WTC11 (cell line): Measurements from ENCODE around the gene LAMA5. TPM values are rescaled to one million over a fixed set of nuclear protein-coding genes. Genes with fewer than 3 reads are reported as not detected.

ENCODE experiments used
- ATAC-seq: fragments of 200-7000 bp; cut with Tn5 transposase; 2 replicates; pipeline ENCODE4 v1.10.0; 2021; ENCODE audit warnings: mild to moderate bottlenecking, moderate library complexity
- CTCF ChIA-PET: fragments of 300-600 bp; sonication (Branson Sonifier 250); formaldehyde crosslinking; loops from one replicate; lab custom pipeline; 2021; ENCODE audit warnings: antibody characterized with exemption; lab: Charles Lee
- POLR2A ChIA-PET: fragments of 350-600 bp; sonication (Branson Sonifier 250); formaldehyde crosslinking; loops from one replicate; lab custom pipeline; 2021; ENCODE audit warnings: antibody characterized with exemption; lab: Charles Lee
- DNase-seq: peaks from one replicate; pipeline ENCODE4 v3.0.0; 2021; ENCODE audit warnings: low spot score
- H3K27ac Mint-ChIP-seq: 2 replicates; pipeline ENCODE4 v1.8.0; 2021; ENCODE audit warnings: mixed read lengths
- H3K27me3 Mint-ChIP-seq: 2 replicates; pipeline ENCODE4 v1.8.0; 2021; ENCODE audit warnings: low read depth, mild to moderate bottlenecking, moderate library complexity, mixed read lengths
- H3K36me3 Mint-ChIP-seq: 2 replicates; pipeline ENCODE4 v1.8.0; 2021; ENCODE audit warnings: mixed read lengths
- H3K4me1 Mint-ChIP-seq: 2 replicates; pipeline ENCODE4 v1.8.0; 2022; ENCODE audit warnings: mixed read lengths
- H3K4me3 Mint-ChIP-seq: 2 replicates; pipeline ENCODE4 v1.8.0; 2021; ENCODE audit warnings: mild to moderate bottlenecking, moderate library complexity, mixed read lengths
- H3K9me3 Mint-ChIP-seq: 2 replicates; pipeline ENCODE4 v1.8.0; 2021; ENCODE audit warnings: mixed read lengths
- ETV6 ChIP-seq: sonication (generic); formaldehyde crosslinking; IDR thresholded peaks from 2 replicates; pipeline ENCODE4 v1.8.1; 2022; ENCODE audit warnings: mild to moderate bottlenecking, missing genetic modification reagents
- GRHL2 ChIP-seq: fragments of 250-450 bp; sonication (Bioruptor Pico); IDR thresholded peaks from 2 replicates; pipeline ENCODE4 v1.8.0; 2022; ENCODE audit warnings: mild to moderate bottlenecking, moderate library complexity; ENCODE audit not compliant: insufficient replicate concordance, severe bottlenecking
- JUN ChIP-seq: sonication (generic); formaldehyde crosslinking; IDR thresholded peaks from 2 replicates; pipeline ENCODE4 v1.8.0; 2023; ENCODE audit warnings: mild to moderate bottlenecking, missing genetic modification reagents
- NFYB ChIP-seq: sonication (generic); formaldehyde crosslinking; conservative IDR thresholded peaks from 2 replicates; pipeline ENCODE4 v1.8.0; 2022; ENCODE audit warnings: low read depth, missing genetic modification reagents
- NR2C2 ChIP-seq: sonication (generic); formaldehyde crosslinking; IDR thresholded peaks from 2 replicates; pipeline ENCODE4 v1.8.0; 2022; ENCODE audit warnings: mild to moderate bottlenecking, missing genetic modification reagents
- NR3C1 ChIP-seq: sonication (generic); formaldehyde crosslinking; conservative IDR thresholded peaks from 2 replicates; pipeline ENCODE4 v1.8.1; 2023; ENCODE audit warnings: low read depth, mild to moderate bottlenecking, missing genetic modification reagents
- RELA ChIP-seq: sonication (generic); formaldehyde crosslinking; IDR thresholded peaks from 2 replicates; pipeline ENCODE4 v1.8.1; 2022; ENCODE audit warnings: missing genetic modification reagents, mild to moderate bottlenecking, borderline replicate concordance
- TEAD4 ChIP-seq: sonication (generic); formaldehyde crosslinking; IDR thresholded peaks from 2 replicates; pipeline ENCODE4 v1.8.0; 2022; ENCODE audit warnings: mild to moderate bottlenecking, missing genetic modification reagents
- ZBTB21 ChIP-seq: sonication (generic); formaldehyde crosslinking; IDR thresholded peaks from 2 replicates; pipeline ENCODE4 v1.8.1; 2023; ENCODE audit warnings: mild to moderate bottlenecking, missing genetic modification reagents, borderline replicate concordance
- ZNF416 ChIP-seq: fragments of 250-450 bp; sonication (Bioruptor Pico); IDR thresholded peaks from 2 replicates; pipeline ENCODE4 v1.9.0; 2021; ENCODE audit warnings: mild to moderate bottlenecking, inconsistent platforms
- ZNF423 ChIP-seq: fragments of 250-450 bp; sonication (Bioruptor Pico); IDR thresholded peaks from 2 replicates; pipeline ENCODE4 v2.1.2; 2022; ENCODE audit warnings: mild to moderate bottlenecking, moderate library complexity
- total RNA-seq: library from RNA; stranded (reverse); gene quantifications from 3 replicates; pipeline ENCODE4 v1.2.3, GENCODE V29; 2021
- TF ChIP-seq, protein P1 (sequence below): sonication (generic); formaldehyde crosslinking; IDR thresholded peaks from 2 replicates; pipeline ENCODE4 v1.8.0; 2022; ENCODE audit warnings: mild to moderate bottlenecking, missing genetic modification reagents
- TF ChIP-seq, protein P2 (sequence below): sonication (generic); formaldehyde crosslinking; IDR thresholded peaks from 2 replicates; pipeline ENCODE4 v1.8.1; 2022; ENCODE audit warnings: low read depth, missing genetic modification reagents, borderline replicate concordance
- TF ChIP-seq, protein P3 (sequence below): sonication (generic); formaldehyde crosslinking; IDR thresholded peaks from 2 replicates; pipeline ENCODE4 v1.8.1; 2023; ENCODE audit warnings: mild to moderate bottlenecking, missing genetic modification reagents, moderate library complexity
- TF ChIP-seq, protein P4 (sequence below): sonication (generic); formaldehyde crosslinking; IDR thresholded peaks from 2 replicates; pipeline ENCODE4 v1.8.1; 2023; ENCODE audit warnings: mild to moderate bottlenecking, moderate library complexity, missing genetic modification reagents
- TF ChIP-seq, protein P5 (sequence below): sonication (generic); formaldehyde crosslinking; IDR thresholded peaks from 2 replicates; pipeline ENCODE4 v1.8.1; 2022; ENCODE audit warnings: mild to moderate bottlenecking, missing genetic modification reagents, moderate library complexity, borderline replicate concordance
- TF ChIP-seq, protein P6 (sequence below): sonication (generic); formaldehyde crosslinking; conservative IDR thresholded peaks from 2 replicates; pipeline ENCODE4 v1.8.1; 2022; ENCODE audit warnings: mild to moderate bottlenecking, missing genetic modification reagents
- TF ChIP-seq, protein P7 (sequence below): sonication (generic); formaldehyde crosslinking; IDR thresholded peaks from 2 replicates; pipeline ENCODE4 v1.8.0; 2022; ENCODE audit warnings: mild to moderate bottlenecking, missing genetic modification reagents
- TF ChIP-seq, protein P8 (sequence below): fragments of 200-600 bp; IDR thresholded peaks from 2 replicates; pipeline ENCODE4 v1.8.0; 2022; ENCODE audit warnings: antibody characterized with exemption
- TF ChIP-seq, protein P9 (sequence below): sonication (generic); formaldehyde crosslinking; IDR thresholded peaks from 2 replicates; pipeline ENCODE4 v1.8.0; 2022; ENCODE audit warnings: mild to moderate bottlenecking, missing genetic modification reagents

The LAMA5 gene
- total RNA-seq, 1 experiment from 2014 or later = 329 TPM

DNA sequence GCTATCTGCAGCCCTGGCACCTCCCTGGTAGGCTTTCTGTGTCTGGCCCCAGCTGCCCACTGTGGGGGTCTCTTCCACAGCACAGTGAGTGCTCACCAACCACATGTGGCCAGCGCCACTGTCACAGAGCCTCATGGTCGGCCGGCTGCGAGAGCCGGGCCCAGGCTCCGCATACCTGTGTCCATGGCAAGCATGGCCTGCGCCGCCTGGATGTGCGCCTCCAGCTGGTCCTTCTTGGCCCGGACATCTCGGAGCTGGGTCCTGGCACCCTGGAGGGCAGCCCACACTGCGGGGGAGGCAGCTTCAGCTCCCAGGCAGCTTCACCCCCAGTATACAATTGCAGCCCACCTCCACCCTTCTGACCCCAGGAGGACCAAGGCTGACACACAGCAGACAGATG lies 51.3 kb downstream of the LAMA5 start:
- ChIA-PET POLR2A (no interaction called here), CTCF (no interaction called here)
- ATAC-seq = no peak
- Mint-ChIP-seq H3K9me3 (no peaks in the 10 kb centered on the region), H3K27me3 (no peaks in the 10 kb centered on the region), H3K27ac (no peak overlapping the region), H3K36me3 (peaks cover 44% of the 10 kb centered on the region), H3K4me3 (no peak overlapping the region), H3K4me1 (no peaks in the 10 kb centered on the region)
- no peak for DNase-seq
- TF ChIP-seq TEAD4 (CRISPR knock-in tag) (no peak), JUN (CRISPR knock-in tag) (no peak), GRHL2 (no peak), NR3C1 (CRISPR knock-in tag) (no peak), RELA (no peak)
- TF ChIP-seq, protein P1, sequence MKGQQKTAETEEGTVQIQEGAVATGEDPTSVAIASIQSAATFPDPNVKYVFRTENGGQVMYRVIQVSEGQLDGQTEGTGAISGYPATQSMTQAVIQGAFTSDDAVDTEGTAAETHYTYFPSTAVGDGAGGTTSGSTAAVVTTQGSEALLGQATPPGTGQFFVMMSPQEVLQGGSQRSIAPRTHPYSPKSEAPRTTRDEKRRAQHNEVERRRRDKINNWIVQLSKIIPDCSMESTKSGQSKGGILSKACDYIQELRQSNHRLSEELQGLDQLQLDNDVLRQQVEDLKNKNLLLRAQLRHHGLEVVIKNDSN = no peak
- TF ChIP-seq, protein P2, sequence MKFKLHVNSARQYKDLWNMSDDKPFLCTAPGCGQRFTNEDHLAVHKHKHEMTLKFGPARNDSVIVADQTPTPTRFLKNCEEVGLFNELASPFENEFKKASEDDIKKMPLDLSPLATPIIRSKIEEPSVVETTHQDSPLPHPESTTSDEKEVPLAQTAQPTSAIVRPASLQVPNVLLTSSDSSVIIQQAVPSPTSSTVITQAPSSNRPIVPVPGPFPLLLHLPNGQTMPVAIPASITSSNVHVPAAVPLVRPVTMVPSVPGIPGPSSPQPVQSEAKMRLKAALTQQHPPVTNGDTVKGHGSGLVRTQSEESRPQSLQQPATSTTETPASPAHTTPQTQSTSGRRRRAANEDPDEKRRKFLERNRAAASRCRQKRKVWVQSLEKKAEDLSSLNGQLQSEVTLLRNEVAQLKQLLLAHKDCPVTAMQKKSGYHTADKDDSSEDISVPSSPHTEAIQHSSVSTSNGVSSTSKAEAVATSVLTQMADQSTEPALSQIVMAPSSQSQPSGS (CRISPR knock-in tag) = no peak
- TF ChIP-seq, protein P3, sequence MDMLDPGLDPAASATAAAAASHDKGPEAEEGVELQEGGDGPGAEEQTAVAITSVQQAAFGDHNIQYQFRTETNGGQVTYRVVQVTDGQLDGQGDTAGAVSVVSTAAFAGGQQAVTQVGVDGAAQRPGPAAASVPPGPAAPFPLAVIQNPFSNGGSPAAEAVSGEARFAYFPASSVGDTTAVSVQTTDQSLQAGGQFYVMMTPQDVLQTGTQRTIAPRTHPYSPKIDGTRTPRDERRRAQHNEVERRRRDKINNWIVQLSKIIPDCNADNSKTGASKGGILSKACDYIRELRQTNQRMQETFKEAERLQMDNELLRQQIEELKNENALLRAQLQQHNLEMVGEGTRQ = no peak
- TF ChIP-seq, protein P4, sequence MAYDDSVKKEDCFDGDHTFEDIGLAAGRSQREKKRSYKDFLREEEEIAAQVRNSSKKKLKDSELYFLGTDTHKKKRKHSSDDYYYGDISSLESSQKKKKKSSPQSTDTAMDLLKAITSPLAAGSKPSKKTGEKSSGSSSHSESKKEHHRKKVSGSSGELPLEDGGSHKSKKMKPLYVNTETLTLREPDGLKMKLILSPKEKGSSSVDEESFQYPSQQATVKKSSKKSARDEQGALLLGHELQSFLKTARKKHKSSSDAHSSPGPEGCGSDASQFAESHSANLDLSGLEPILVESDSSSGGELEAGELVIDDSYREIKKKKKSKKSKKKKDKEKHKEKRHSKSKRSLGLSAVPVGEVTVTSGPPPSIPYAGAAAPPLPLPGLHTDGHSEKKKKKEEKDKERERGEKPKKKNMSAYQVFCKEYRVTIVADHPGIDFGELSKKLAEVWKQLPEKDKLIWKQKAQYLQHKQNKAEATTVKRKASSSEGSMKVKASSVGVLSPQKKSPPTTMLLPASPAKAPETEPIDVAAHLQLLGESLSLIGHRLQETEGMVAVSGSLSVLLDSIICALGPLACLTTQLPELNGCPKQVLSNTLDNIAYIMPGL (CRISPR knock-in tag) = no peak

DNA sequence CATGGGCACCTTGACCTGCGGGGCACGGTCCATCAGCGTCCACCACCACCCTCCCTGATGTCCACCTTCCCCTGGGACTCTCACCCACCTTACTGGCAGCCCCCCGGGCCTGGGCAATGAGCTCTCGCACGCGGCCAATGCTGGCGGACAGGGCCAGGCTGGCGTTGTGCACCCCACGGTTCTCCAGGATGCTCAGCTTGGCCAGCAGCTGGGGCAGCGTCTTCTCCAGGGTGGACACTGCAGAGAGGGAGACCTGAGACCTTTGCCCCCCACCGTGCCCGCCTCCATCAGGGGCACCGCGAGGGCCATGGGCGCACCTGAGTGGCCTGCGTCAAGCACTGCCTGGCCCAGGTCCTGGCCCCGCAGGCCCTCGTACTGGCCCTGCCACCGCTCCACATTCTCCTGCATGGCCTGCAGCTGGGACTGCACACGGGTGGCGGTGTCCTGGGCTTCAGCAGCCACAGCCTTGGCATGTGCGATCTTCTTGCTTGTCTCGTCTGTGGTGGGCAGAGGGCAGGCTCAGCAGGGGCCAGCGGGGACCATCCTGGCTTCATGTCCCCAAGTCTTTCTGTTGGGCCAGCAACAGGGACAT lies 52.3 kb downstream of the LAMA5 start:
- Mint-ChIP-seq H3K9me3 (no peaks in the 10 kb centered on the region), H3K36me3 (peaks cover 39% of the 10 kb centered on the region), H3K4me1 (no peaks in the 10 kb centered on the region), H3K4me3 (no peak overlapping the region), H3K27ac (no peak overlapping the region)
- CTCF ChIA-PET = no interaction called here
- ATAC-seq (no peak), DNase-seq (no peak)
- TF ChIP-seq, protein P5, sequence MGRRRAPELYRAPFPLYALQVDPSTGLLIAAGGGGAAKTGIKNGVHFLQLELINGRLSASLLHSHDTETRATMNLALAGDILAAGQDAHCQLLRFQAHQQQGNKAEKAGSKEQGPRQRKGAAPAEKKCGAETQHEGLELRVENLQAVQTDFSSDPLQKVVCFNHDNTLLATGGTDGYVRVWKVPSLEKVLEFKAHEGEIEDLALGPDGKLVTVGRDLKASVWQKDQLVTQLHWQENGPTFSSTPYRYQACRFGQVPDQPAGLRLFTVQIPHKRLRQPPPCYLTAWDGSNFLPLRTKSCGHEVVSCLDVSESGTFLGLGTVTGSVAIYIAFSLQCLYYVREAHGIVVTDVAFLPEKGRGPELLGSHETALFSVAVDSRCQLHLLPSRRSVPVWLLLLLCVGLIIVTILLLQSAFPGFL = no peak
- no peak for TF ChIP-seq ZNF423 (CRISPR knock-in tag)
- TF ChIP-seq, protein P6, sequence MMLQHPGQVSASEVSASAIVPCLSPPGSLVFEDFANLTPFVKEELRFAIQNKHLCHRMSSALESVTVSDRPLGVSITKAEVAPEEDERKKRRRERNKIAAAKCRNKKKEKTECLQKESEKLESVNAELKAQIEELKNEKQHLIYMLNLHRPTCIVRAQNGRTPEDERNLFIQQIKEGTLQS (CRISPR knock-in tag) = no peak
- TF ChIP-seq, all 79 proteins: peak for 0
- H3K27me3 Mint-ChIP-seq = no peaks in the 10 kb centered on the region
- POLR2A ChIA-PET = no interaction called here

DNA sequence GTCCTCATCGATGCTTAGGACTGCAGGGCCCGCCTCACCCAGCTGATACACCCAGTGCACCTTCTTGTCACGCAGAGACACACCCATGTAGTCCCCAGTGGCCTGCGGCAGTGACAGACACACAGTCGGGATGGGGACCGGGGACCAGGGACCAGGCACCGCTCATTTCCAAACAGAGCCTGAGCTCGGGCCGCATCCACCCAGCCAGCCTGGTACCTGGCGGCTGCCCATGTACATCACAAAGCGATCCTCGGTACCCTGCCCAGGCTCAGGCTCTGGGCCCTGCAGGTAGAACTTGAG lies 52.8 kb downstream of the LAMA5 start:
- POLR2A ChIA-PET = no interaction called here
- Mint-ChIP-seq H3K27ac (no peak overlapping the region), H3K4me1 (no peaks in the 10 kb centered on the region), H3K27me3 (no peaks in the 10 kb centered on the region), H3K36me3 (peaks cover 35% of the 10 kb centered on the region), H3K4me3 (no peak overlapping the region), H3K9me3 (no peaks in the 10 kb centered on the region)
- DNase-seq (no peak), ATAC-seq (no peak)
- CTCF ChIA-PET = no interaction called here
- TF ChIP-seq ZNF416 (CRISPR knock-in tag) = no peak
- TF ChIP-seq, protein P7, sequence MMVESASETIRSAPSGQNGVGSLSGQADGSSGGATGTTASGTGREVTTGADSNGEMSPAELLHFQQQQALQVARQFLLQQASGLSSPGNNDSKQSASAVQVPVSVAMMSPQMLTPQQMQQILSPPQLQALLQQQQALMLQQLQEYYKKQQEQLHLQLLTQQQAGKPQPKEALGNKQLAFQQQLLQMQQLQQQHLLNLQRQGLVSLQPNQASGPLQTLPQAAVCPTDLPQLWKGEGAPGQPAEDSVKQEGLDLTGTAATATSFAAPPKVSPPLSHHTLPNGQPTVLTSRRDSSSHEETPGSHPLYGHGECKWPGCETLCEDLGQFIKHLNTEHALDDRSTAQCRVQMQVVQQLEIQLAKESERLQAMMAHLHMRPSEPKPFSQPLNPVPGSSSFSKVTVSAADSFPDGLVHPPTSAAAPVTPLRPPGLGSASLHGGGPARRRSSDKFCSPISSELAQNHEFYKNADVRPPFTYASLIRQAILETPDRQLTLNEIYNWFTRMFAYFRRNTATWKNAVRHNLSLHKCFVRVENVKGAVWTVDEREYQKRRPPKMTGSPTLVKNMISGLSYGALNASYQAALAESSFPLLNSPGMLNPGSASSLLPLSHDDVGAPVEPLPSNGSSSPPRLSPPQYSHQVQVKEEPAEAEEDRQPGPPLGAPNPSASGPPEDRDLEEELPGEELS = no peak
- no peak for TF ChIP-seq NR2C2 (CRISPR knock-in tag)
- no peak for TF ChIP-seq NFYB (CRISPR knock-in tag)
- no peak for TF ChIP-seq ZBTB21
- no peak for TF ChIP-seq ETV6 (CRISPR knock-in tag)
- TF ChIP-seq, protein P8, sequence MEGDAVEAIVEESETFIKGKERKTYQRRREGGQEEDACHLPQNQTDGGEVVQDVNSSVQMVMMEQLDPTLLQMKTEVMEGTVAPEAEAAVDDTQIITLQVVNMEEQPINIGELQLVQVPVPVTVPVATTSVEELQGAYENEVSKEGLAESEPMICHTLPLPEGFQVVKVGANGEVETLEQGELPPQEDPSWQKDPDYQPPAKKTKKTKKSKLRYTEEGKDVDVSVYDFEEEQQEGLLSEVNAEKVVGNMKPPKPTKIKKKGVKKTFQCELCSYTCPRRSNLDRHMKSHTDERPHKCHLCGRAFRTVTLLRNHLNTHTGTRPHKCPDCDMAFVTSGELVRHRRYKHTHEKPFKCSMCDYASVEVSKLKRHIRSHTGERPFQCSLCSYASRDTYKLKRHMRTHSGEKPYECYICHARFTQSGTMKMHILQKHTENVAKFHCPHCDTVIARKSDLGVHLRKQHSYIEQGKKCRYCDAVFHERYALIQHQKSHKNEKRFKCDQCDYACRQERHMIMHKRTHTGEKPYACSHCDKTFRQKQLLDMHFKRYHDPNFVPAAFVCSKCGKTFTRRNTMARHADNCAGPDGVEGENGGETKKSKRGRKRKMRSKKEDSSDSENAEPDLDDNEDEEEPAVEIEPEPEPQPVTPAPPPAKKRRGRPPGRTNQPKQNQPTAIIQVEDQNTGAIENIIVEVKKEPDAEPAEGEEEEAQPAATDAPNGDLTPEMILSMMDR = no peak
- TF ChIP-seq, protein P9, sequence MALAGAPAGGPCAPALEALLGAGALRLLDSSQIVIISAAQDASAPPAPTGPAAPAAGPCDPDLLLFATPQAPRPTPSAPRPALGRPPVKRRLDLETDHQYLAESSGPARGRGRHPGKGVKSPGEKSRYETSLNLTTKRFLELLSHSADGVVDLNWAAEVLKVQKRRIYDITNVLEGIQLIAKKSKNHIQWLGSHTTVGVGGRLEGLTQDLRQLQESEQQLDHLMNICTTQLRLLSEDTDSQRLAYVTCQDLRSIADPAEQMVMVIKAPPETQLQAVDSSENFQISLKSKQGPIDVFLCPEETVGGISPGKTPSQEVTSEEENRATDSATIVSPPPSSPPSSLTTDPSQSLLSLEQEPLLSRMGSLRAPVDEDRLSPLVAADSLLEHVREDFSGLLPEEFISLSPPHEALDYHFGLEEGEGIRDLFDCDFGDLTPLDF (CRISPR knock-in tag) = no peak
- TF ChIP-seq, protein P6 (CRISPR knock-in tag) = no peak
